GM06990 (cell line): Measurements from ENCODE around the gene CNTRL.

Experiments
- DNase-seq: peaks from one replicate; pipeline ENCODE4 v3.0.0-alpha.2; 2011; ENCODE audit not compliant: insufficient read length; ENCODE audit errors: extremely low read depth
- H3K27me3 ChIP-seq: replicated peaks from 2 replicates; pipeline ENCODE4 v1.6.0; 2011; ENCODE audit warnings: low read length; ENCODE audit not compliant: control insufficient read depth, insufficient read depth
- H3K36me3 ChIP-seq: 2 replicates; pipeline ENCODE4 v1.5.1; 2011; ENCODE audit warnings: low read length; ENCODE audit not compliant: control insufficient read depth, insufficient read depth
- H3K4me3 ChIP-seq: replicated peaks from 2 replicates; pipeline ENCODE4 v1.5.1; 2011; ENCODE audit warnings: low read depth, mild to moderate bottlenecking, control low read depth, low read length
- CTCF ChIP-seq: IDR thresholded peaks from 2 replicates; pipeline ENCODE4 v1.5.1; 2011; ENCODE audit warnings: low read length, control low read depth, mild to moderate bottlenecking, inconsistent platforms; ENCODE audit not compliant: insufficient read depth, poor library complexity, severe bottlenecking

The CNTRL gene

GRCh38 chr9:121220996-121221663 lies 146.4 kb downstream of the CNTRL start:
- DNase-seq = no peak
- TF ChIP-seq CTCF = no peak
- Histone ChIP-seq H3K27me3 (no peaks in the 10 kb centered on the region), H3K36me3 (no peaks in the 10 kb centered on the region), H3K4me3 (no peak overlapping the region)

- Histone ChIP-seq H3K4me3 (no peak overlapping the region), H3K27me3 (no peaks in the 10 kb centered on the region), H3K36me3 (no peaks in the 10 kb centered on the region)
- TF ChIP-seq CTCF = no peak
- no peak for DNase-seq
These were observed 146.9 kb downstream of the CNTRL start for GRCh38 chr9:121221664-121222055.

- Histone ChIP-seq H3K4me3 (no peak overlapping the region), H3K27me3 (no peaks in the 10 kb centered on the region), H3K36me3 (no peaks in the 10 kb centered on the region)
- TF ChIP-seq CTCF = peak; percentile 50
- DNase-seq = no peak
These were observed 147.9 kb downstream of the CNTRL start for GRCh38 chr9:121222524-121223171.

GRCh38 chr9:121225240-121225639 lies 150.5 kb downstream of the CNTRL start:
- no peak for TF ChIP-seq CTCF
- H3K4me3 ChIP-seq = no peak overlapping the region
- DNase-seq = no peak
- H3K27me3 ChIP-seq = no peaks in the 10 kb centered on the region
- no peaks in the 10 kb centered on the region for H3K36me3 ChIP-seq

- H3K4me3 ChIP-seq = no peak overlapping the region
- H3K36me3 ChIP-seq = peaks cover 1% of the 10 kb centered on the region; the same call in 1 of the 2 replicates
- DNase-seq = no peak
- H3K27me3 ChIP-seq = no peaks in the 10 kb centered on the region
- TF ChIP-seq CTCF = no peak
These were observed 151.4 kb downstream of the CNTRL start for GRCh38 chr9:121226175-121226574.
